Gastrocnemius medialis (tissue), 4 donors: ENCODE data around the gene GRK6.

Experiments used
- CTCF ChIP-seq, 5 experiments: fragments of 450-650 bp in 3 of 5; fragments of 200-600 bp in 2 of 5; sonication (generic) in 2 of 5; IDR thresholded peaks in 4 of 5; conservative IDR thresholded peaks in 1 of 5; 1 replicate in 4 of 5; 2 replicates in 1 of 5; pipeline ENCODE4 v1.5.1; 2016 to 2019; ENCODE audit warnings: antibody characterized with exemption in 5 of 5, mild to moderate bottlenecking in 3 of 5, moderate library complexity in 3 of 5
- POLR2A ChIP-seq, 2 donors: fragments of 450-650 bp; IDR thresholded peaks; one replicate each; pipeline ENCODE4 v1.6.1; 2017; ENCODE audit warnings: antibody characterized with exemption in 2 of 2, mild to moderate bottlenecking in 2 of 2, moderate library complexity in 2 of 2

DNA sequence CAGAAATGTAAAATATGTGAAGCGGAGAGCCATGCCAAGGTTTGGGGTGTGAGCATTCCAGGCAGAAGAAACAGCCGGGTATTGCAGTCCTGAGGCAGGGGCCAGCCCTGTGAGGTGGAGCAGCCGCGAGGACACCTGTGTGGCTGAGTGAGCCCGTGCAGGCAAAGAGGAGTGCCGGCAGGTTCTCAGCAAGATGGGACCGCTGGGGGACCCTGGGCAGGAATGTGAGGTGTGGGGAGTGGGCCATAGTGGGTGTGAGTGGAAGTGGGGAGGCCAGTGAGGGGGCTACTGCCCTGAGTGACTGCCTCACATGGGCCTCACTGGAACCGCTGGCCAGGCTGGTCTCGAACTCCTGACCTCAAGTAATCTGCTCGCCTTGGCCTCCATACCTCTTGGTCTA is 12.0 kb downstream of the GRK6 start:
- TF ChIP-seq CTCF (IDR thresholded peaks at IDR 0.05 in 4 of 5, conservative IDR thresholded peaks at IDR 0.05 in 1 of 5) (no peak), POLR2A (IDR thresholded peaks at IDR 0.05) (no peak)
